Fibroblast of lung (primary cell): Measurements from ENCODE around the gene PTPRN. TPM values are rescaled to one million over a fixed set of nuclear protein-coding genes. Genes with fewer than 3 reads are reported as not detected.

Experiments used
- DNase-seq, 2 donors: peaks; one replicate each; pipeline versions ENCODE4 v3.0.0 to v3.0.0-alpha.2; 2010; ENCODE audit warnings: low read depth in 2 of 2
- H2AFZ ChIP-seq: 2 replicates; pipeline ENCODE4 v1.5.1; 2012; ENCODE audit warnings: low read length, control low read depth, inconsistent platforms
- H3K27ac ChIP-seq: 2 replicates; pipeline ENCODE4 v1.5.1; 2011; ENCODE audit warnings: low read length, control low read depth; ENCODE audit not compliant: insufficient read depth
- H3K27me3 ChIP-seq: 2 replicates; pipeline ENCODE4 v1.5.1; 2011; ENCODE audit warnings: mild to moderate bottlenecking, low read length; ENCODE audit not compliant: control insufficient read depth, insufficient read depth
- H3K36me3 ChIP-seq: 2 replicates; pipeline ENCODE4 v1.5.1; 2011; ENCODE audit warnings: low read length; ENCODE audit not compliant: control insufficient read depth, insufficient read depth
- H3K4me1 ChIP-seq: 2 replicates; pipeline ENCODE4 v1.5.1; 2011; ENCODE audit warnings: low read length; ENCODE audit not compliant: control insufficient read depth, insufficient read depth; ENCODE audit errors: extremely low read depth
- H3K4me2 ChIP-seq: 2 replicates; pipeline ENCODE4 v1.5.1; 2011; ENCODE audit warnings: low read length, control low read depth; ENCODE audit not compliant: insufficient read depth; ENCODE audit errors: extremely low read depth
- H3K4me3 ChIP-seq, 4 experiments: fragments of 200-600 bp in 1 of 4; sonication (generic) in 1 of 4; replicated peaks in 1 of 4; 2 replicates each; pipeline ENCODE4 v1.5.1; 2011 to 2016; ENCODE audit warnings: low read length in 4 of 4, low read depth in 3 of 4, mild to moderate bottlenecking in 3 of 4, control low read depth in 2 of 4, inconsistent platforms in 1 of 4, mixed read lengths in 1 of 4; ENCODE audit not compliant: insufficient read depth in 1 of 4; ENCODE audit errors: control extremely low read depth in 1 of 4
- H3K79me2 ChIP-seq: 2 replicates; pipeline ENCODE4 v1.5.1; 2012; ENCODE audit warnings: mild to moderate bottlenecking, low read length, inconsistent platforms; ENCODE audit not compliant: control insufficient read depth, insufficient read depth
- H3K9ac ChIP-seq: 2 replicates; pipeline ENCODE4 v1.5.1; 2011; ENCODE audit warnings: mild to moderate bottlenecking, low read length, control low read depth; ENCODE audit not compliant: insufficient read depth
- H3K9me3 ChIP-seq: 2 replicates; pipeline ENCODE4 v1.5.1; 2012; ENCODE audit warnings: low read depth, low read length; ENCODE audit not compliant: control insufficient read depth, insufficient read depth
- H4K20me1 ChIP-seq: 2 replicates; pipeline ENCODE4 v1.5.1; 2011; ENCODE audit warnings: low read length; ENCODE audit not compliant: control insufficient read depth, insufficient read depth; ENCODE audit errors: extremely low read depth
- EZH2 ChIP-seq: IDR thresholded peaks from 2 replicates; pipeline ENCODE4 v1.5.1; 2012; ENCODE audit warnings: low read length, control low read depth, mild to moderate bottlenecking; ENCODE audit errors: missing control alignments
- polyA minus RNA-seq: library from RNA; depleted of rRNA, polyadenylated mRNA; stranded (reverse); fragments of >200 nt; gene quantifications from 2 replicates; pipeline ENCODE4 v1.2.3, GENCODE V29; 2011; ENCODE audit warnings: low replicate concordance
- polyA plus RNA-seq, 2 donors: library from polyadenylated mRNA; depleted of rRNA in 1 of 2; stranded (reverse) in 1 of 2; unstranded in 1 of 2; fragments of >200 nt; gene quantifications; 2 replicates each; pipeline ENCODE4 v1.2.1, GENCODE V29; 2011 to 2012; ENCODE audit warnings: missing spikeins in 1 of 2
- total RNA-seq: library from RNA; depleted of rRNA; stranded (reverse); fragments of >200 nt; gene quantifications from 2 replicates; pipeline ENCODE4 v1.2.1, GENCODE V29; 2014
- TF ChIP-seq, protein P1 (sequence below), 2 donors: IDR thresholded peaks in 1 of 2; conservative IDR thresholded peaks in 1 of 2; 1 replicate in 1 of 2; 2 replicates in 1 of 2; pipeline ENCODE4 v1.5.1; 2011 to 2012; ENCODE audit warnings: low read length in 2 of 2, control low read depth in 1 of 2, inconsistent platforms in 1 of 2, low read depth in 1 of 2, mild to moderate bottlenecking in 1 of 2

The PTPRN gene
- total RNA-seq (3.5 and 10.8 TPM in 2 replicates), polyA plus RNA-seq (0.28 and 0.55 TPM in 2 replicates), polyA minus RNA-seq (0.93 and 0.94 TPM in 2 replicates)
- 1.3 and 1.4 TPM in 2 replicates for polyA plus RNA-seq (2012)

DNA sequence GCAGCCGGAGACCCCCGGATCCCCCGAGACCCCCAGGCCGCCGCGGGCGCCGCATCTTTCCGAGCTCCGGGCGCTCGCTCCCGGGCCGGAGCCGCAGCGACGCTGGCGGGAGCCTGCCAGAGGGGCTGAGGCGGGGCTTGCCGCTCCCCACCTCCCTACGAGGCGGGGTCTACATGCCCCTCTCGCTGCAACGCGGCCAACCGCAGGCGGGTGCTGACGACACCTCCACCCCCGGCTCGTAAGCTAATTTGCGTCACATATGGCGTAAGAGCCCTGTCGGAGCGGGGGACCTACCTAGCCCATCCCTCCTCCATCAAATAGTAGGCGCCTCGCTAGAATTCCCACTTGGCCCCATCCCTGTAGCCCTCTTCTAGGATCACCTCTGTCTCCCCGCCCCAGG, at the start of gene PTPRN:
Gene PTPRN, minus strand, starts transcription at position 124 of the 400 bp plus-strand sequence. Its CDS starts 69 bp downstream, at position 55.
- H3K4me1 ChIP-seq = peaks cover 3% of the 10 kb centered on the region
- no peaks in the 10 kb centered on the region for H3K9me3 ChIP-seq
- H3K4me2 ChIP-seq = peak within 1 kb of the TSS; percentile 62
- peaks cover 13% of the 10 kb centered on the region for H3K27me3 ChIP-seq
- no peak within 1 kb of the TSS for H2AFZ ChIP-seq
- peak; percentile 83 to 87 for DNase-seq
- H3K36me3 ChIP-seq = no peaks in the 10 kb centered on the region
- TF ChIP-seq, protein P1, sequence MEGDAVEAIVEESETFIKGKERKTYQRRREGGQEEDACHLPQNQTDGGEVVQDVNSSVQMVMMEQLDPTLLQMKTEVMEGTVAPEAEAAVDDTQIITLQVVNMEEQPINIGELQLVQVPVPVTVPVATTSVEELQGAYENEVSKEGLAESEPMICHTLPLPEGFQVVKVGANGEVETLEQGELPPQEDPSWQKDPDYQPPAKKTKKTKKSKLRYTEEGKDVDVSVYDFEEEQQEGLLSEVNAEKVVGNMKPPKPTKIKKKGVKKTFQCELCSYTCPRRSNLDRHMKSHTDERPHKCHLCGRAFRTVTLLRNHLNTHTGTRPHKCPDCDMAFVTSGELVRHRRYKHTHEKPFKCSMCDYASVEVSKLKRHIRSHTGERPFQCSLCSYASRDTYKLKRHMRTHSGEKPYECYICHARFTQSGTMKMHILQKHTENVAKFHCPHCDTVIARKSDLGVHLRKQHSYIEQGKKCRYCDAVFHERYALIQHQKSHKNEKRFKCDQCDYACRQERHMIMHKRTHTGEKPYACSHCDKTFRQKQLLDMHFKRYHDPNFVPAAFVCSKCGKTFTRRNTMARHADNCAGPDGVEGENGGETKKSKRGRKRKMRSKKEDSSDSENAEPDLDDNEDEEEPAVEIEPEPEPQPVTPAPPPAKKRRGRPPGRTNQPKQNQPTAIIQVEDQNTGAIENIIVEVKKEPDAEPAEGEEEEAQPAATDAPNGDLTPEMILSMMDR (conservative IDR thresholded peaks at IDR 0.05 in 1 of 2, IDR thresholded peaks at IDR 0.05 in 1 of 2; ENCODE audit: low read depth in 1 of 2, low read length in 2 of 2) = no peak
- no peak for TF ChIP-seq EZH2
- no peaks in the 10 kb centered on the region for H3K79me2 ChIP-seq
- H4K20me1 ChIP-seq = no peaks in the 10 kb centered on the region
- H3K4me3 ChIP-seq = peak within 1 kb of the TSS in 3 of 4 experiments; percentile 11 to 69 (median 40)
- no peak within 1 kb of the TSS for H3K27ac ChIP-seq
- H3K9ac ChIP-seq = no peak within 1 kb of the TSS

DNA sequence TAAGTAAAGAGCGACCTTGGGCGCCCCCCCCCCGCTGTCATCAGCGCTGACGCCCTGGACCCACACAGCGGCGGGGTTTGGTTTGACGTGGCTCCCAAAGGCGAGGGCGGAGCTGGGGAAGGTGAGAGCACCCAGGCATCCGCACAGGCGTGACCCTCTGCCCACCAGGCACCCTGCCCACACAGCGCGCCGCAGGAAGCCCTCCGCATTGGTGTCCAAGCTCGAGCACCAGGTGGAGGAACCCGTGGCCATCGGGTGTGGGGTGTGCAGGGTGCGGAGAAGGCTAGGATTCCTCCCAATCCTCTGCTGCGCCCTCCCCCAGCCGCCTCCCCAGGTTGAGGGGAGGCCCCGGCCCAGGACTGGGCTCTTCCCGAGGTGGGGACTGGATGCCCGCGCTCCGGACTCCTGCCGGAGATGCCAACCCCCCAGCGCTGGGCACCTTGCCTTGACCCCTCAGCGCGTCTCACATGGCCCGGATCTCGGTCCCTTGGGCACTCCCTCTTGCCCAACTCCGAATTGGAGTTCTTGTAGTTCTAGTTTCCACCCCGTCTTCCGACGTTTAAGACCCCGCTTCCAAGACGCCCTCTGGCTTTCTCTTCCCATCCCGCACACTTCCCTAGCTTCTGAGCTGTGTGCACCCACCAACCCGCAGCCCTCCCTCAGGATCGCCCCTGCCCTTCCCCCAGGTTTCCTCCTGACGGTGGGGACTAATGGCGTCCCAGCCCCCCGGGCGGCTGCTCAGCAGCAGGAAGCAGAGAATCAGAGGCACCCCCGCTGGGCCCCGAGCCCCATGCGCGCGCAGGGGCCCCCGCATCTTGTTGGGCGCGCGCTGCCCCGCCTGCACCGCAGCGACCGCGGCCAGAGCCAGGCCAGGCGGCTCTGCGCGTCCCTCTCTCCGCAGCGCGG, 49.2 kb upstream of the PTPRN start:
- no peaks in the 10 kb centered on the region for H3K9me3 ChIP-seq
- no peak overlapping the region for H3K4me2 ChIP-seq
- peaks cover 6% of the 10 kb centered on the region for H3K4me1 ChIP-seq
- no peaks in the 10 kb centered on the region for H3K36me3 ChIP-seq
- TF ChIP-seq, protein P1 (conservative IDR thresholded peaks at IDR 0.05 in 1 of 2, IDR thresholded peaks at IDR 0.05 in 1 of 2; ENCODE audit: low read depth in 1 of 2, low read length in 2 of 2) = no peak
- peak; percentile 98 for TF ChIP-seq EZH2
- peaks cover 39% of the 10 kb centered on the region for H3K27me3 ChIP-seq
- no peaks in the 10 kb centered on the region for H3K79me2 ChIP-seq
- H3K4me3 ChIP-seq = peak overlapping the region in 1 of 4 experiments; percentile 38
- no peak overlapping the region for H3K27ac ChIP-seq
- H4K20me1 ChIP-seq = no peaks in the 10 kb centered on the region
- DNase-seq = no peak
- no peak overlapping the region for H2AFZ ChIP-seq
- no peak overlapping the region for H3K9ac ChIP-seq

DNA sequence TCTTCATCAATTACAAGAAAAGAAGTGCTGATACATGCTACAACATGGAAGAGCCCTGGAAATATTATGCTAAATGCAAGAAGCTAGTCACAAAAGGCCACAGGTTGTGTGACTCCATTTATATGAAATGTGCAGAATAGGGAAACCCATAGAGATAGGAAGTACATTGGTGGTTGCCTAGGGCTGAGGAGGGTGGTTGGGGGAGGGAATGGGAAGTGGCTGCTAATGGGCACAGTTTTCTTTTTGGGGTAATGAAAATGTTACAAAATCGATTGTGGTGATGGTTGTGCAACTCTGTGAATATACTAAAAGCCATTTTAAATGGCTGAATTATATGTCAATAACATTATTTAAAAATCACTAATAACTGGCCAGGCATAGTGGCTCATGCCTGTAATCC, 47.6 kb upstream of the PTPRN start:
- no peaks in the 10 kb centered on the region for H3K79me2 ChIP-seq
- no peak overlapping the region for H3K4me2 ChIP-seq
- no peaks in the 10 kb centered on the region for H3K9me3 ChIP-seq
- no peak overlapping the region for H2AFZ ChIP-seq
- H3K4me1 ChIP-seq = no peaks in the 10 kb centered on the region
- TF ChIP-seq, protein P1 (conservative IDR thresholded peaks at IDR 0.05 in 1 of 2, IDR thresholded peaks at IDR 0.05 in 1 of 2; ENCODE audit: low read depth in 1 of 2, low read length in 2 of 2) = no peak
- TF ChIP-seq EZH2 = no peak
- H4K20me1 ChIP-seq = no peaks in the 10 kb centered on the region
- no peaks in the 10 kb centered on the region for H3K36me3 ChIP-seq
- H3K27ac ChIP-seq = no peak overlapping the region
- DNase-seq = no peak
- H3K4me3 ChIP-seq = no peak overlapping the region
- H3K27me3 ChIP-seq = peaks cover 39% of the 10 kb centered on the region
- H3K9ac ChIP-seq = no peak overlapping the region
